ENCODE results near the gene MYO5C. TPM values are rescaled to one million over a fixed set of nuclear protein-coding genes. Genes with fewer than 3 reads are reported as not detected.

MYO5C gene, protein sequence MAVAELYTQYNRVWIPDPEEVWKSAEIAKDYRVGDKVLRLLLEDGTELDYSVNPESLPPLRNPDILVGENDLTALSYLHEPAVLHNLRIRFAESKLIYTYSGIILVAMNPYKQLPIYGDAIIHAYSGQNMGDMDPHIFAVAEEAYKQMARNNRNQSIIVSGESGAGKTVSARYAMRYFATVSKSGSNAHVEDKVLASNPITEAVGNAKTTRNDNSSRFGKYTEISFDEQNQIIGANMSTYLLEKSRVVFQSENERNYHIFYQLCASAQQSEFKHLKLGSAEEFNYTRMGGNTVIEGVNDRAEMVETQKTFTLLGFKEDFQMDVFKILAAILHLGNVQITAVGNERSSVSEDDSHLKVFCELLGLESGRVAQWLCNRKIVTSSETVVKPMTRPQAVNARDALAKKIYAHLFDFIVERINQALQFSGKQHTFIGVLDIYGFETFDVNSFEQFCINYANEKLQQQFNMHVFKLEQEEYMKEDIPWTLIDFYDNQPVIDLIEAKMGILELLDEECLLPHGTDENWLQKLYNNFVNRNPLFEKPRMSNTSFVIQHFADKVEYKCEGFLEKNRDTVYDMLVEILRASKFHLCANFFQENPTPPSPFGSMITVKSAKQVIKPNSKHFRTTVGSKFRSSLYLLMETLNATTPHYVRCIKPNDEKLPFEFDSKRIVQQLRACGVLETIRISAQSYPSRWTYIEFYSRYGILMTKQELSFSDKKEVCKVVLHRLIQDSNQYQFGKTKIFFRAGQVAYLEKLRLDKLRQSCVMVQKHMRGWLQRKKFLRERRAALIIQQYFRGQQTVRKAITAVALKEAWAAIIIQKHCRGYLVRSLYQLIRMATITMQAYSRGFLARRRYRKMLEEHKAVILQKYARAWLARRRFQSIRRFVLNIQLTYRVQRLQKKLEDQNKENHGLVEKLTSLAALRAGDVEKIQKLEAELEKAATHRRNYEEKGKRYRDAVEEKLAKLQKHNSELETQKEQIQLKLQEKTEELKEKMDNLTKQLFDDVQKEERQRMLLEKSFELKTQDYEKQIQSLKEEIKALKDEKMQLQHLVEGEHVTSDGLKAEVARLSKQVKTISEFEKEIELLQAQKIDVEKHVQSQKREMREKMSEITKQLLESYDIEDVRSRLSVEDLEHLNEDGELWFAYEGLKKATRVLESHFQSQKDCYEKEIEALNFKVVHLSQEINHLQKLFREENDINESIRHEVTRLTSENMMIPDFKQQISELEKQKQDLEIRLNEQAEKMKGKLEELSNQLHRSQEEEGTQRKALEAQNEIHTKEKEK (N-terminal part only)
- polyA plus RNA-seq (2013, experiment 1 of 2) = 0.70 TPM
- 0.56 TPM for polyA plus RNA-seq (2013, experiment 2 of 2)

DNA sequence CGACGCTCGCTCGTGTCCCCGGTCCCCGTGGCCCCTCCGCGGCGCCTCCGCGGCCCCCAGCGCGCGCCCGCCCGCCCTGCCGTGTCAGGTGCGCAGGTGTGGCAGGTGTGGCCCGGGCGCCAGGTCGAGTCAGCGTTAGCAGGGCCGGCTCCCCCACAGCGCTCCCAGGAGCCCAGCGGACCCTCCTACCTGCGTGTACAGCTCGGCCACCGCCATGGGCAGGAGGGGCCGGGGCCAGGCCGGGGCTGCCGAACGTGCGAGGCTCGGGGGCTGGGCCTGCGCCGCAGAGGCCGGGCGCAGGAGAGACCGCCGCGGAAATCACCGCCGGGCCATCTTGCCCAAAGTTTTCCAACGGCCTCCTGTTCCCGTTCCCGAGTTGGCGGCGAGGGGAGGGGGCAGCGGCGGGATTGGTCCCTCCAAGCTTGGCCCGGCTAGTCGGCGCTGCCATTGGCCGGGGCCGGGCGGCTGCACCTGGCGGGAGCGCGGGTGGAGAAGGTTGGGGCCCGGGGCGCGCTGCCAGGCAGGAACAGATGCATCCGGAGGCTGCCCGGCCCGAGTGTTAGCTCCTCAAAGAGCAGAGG is at the start of gene MYO5C:
TSS of gene MYO5C (minus strand) at position 384 of the 581 bp plus-strand sequence. CDS start at position 216, 168 bp downstream.
- no peaks in the 10 kb centered on the region for H3K9me3 ChIP-seq (ENCODE audit: control insufficient read depth, low read length)
- no peaks in the 10 kb centered on the region for H3K36me3 ChIP-seq (ENCODE audit: control insufficient read depth, insufficient read depth, low read length)
- H3K4me1 ChIP-seq (ENCODE audit: control insufficient read depth, insufficient read depth, low read length, poor library complexity, severe bottlenecking) = no peaks in the 10 kb centered on the region
- H3K4me3 ChIP-seq (ENCODE audit: extremely low read depth, insufficient read depth, low read length, poor library complexity, severe bottlenecking) = peak within 1 kb of the TSS; percentile 51
- H3K27ac ChIP-seq (ENCODE audit: low read depth, low read length, severe bottlenecking) = no peak within 1 kb of the TSS
- WGBS, 2 experiments (ENCODE audit: insufficient coverage in 2 of 2) = 0 to 1% methylated on average over 37 to 48 of the region's 65 CpGs

DNA sequence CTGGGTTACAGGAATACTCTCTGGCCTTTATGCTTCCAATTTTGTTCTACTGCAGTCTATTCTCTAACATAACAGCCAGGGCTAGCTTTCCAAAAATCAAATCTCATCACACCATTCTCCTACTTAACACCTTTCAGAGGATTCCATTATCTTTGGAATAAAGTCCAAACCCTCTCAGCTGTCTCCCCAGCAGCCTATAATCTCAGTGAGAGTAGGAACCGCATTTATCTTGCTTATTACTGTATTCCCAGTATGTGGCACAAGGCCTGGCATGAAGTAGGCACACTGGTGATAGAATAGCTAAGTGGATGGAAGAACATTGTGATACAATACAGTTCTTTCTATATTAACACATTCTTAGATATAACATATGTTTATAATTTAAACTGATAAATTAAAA is 49.0 kb upstream of the MYO5C start:
- WGBS, 2 experiments (ENCODE audit: insufficient coverage in 2 of 2) = no CpG with 5 or more reads among the region's 1 CpG
- Histone ChIP-seq H3K4me1 (ENCODE audit: control insufficient read depth, insufficient read depth, low read length, poor library complexity, severe bottlenecking) (peaks cover 3% of the 10 kb centered on the region), H3K4me3 (ENCODE audit: extremely low read depth, insufficient read depth, low read length, poor library complexity, severe bottlenecking) (no peak overlapping the region), H3K9me3 (ENCODE audit: control insufficient read depth, low read length) (no peaks in the 10 kb centered on the region), H3K27ac (ENCODE audit: low read depth, low read length, severe bottlenecking) (no peak overlapping the region), H3K36me3 (ENCODE audit: control insufficient read depth, insufficient read depth, low read length) (no peaks in the 10 kb centered on the region)

DNA sequence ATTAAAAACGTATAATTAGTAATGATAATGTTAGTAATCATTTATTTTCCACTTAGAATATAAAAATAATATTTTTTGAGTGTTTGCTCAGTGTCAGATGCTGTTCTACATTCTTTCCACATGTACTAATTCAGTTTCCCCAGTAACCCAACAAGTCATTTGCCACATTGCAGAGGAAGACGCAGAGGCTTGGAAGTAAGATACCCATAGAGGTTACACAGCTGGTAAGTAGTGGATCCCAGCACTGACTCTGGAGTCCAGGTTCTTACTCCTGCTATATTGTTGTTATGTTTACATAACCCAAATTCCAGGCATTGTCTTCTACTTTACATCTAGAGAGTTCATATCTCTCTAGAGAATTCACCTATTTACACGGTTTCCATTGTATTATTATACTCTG is 48.2 kb upstream of the MYO5C start:
- Histone ChIP-seq H3K9me3 (ENCODE audit: control insufficient read depth, low read length) (no peaks in the 10 kb centered on the region), H3K4me1 (ENCODE audit: control insufficient read depth, insufficient read depth, low read length, poor library complexity, severe bottlenecking) (peaks cover 3% of the 10 kb centered on the region), H3K27ac (ENCODE audit: low read depth, low read length, severe bottlenecking) (no peak overlapping the region), H3K36me3 (ENCODE audit: control insufficient read depth, insufficient read depth, low read length) (no peaks in the 10 kb centered on the region), H3K4me3 (ENCODE audit: extremely low read depth, insufficient read depth, low read length, poor library complexity, severe bottlenecking) (no peak overlapping the region)
- WGBS, 2 experiments (ENCODE audit: insufficient coverage in 2 of 2) = 86 to 100% methylated on average over 1 of the region's 3 CpGs

DNA sequence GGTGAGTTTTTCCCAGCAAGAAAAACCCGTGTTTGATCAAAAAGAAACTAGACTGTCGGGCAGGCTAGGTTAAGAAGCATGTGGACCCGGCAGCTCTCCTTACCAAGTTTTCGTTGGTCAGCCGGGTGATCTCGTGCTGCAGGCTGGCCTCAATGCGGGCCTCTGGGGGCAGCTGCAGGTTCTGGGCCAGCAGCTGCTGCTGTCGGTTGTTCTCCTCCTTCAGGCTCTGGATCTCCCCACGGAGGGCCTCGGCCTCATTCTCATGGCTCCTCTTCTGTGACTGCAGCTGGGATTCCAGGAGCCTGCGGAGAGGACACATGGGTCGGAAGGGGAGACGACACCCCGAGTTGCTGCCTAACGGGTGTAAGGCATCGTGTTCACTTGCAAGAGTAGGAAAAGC is 44.5 kb upstream of the MYO5C start:
- H3K36me3 ChIP-seq (ENCODE audit: control insufficient read depth, insufficient read depth, low read length) = no peaks in the 10 kb centered on the region
- WGBS, 2 experiments (ENCODE audit: insufficient coverage in 2 of 2) = 90 to 95% methylated on average over 14 to 16 of the region's 16 CpGs
- no peak overlapping the region for H3K27ac ChIP-seq (ENCODE audit: low read depth, low read length, severe bottlenecking)
- H3K4me3 ChIP-seq (ENCODE audit: extremely low read depth, insufficient read depth, low read length, poor library complexity, severe bottlenecking) = no peak overlapping the region
- peaks cover 13% of the 10 kb centered on the region for H3K4me1 ChIP-seq (ENCODE audit: control insufficient read depth, insufficient read depth, low read length, poor library complexity, severe bottlenecking)
- H3K9me3 ChIP-seq (ENCODE audit: control insufficient read depth, low read length) = no peaks in the 10 kb centered on the region

DNA sequence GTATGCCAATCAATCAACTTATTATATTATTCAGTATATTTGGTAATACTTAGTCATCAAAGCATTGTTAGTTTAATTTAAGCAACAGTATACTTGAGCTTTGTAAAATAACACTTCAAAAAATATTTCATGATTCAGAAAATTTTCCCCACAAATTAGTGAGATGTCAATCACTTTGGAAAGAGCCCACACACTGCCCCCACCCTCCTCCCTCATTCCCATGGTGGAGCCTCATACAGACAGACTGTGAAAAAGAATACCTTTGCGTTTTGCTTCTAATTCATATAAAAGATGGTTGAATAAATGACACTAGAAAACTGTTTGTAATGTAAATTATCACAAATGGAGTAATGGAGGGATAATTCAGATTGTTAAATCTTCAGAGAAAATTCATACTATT is 43.3 kb upstream of the MYO5C start:
- no peaks in the 10 kb centered on the region for H3K36me3 ChIP-seq (ENCODE audit: control insufficient read depth, insufficient read depth, low read length)
- no CpG with 5 or more reads among the region's 1 CpG for WGBS, 2 experiments (ENCODE audit: insufficient coverage in 2 of 2)
- H3K4me3 ChIP-seq (ENCODE audit: extremely low read depth, insufficient read depth, low read length, poor library complexity, severe bottlenecking) = no peak overlapping the region
- no peak overlapping the region for H3K27ac ChIP-seq (ENCODE audit: low read depth, low read length, severe bottlenecking)
- H3K9me3 ChIP-seq (ENCODE audit: control insufficient read depth, low read length) = no peaks in the 10 kb centered on the region
- peaks cover 13% of the 10 kb centered on the region for H3K4me1 ChIP-seq (ENCODE audit: control insufficient read depth, insufficient read depth, low read length, poor library complexity, severe bottlenecking)

DNA sequence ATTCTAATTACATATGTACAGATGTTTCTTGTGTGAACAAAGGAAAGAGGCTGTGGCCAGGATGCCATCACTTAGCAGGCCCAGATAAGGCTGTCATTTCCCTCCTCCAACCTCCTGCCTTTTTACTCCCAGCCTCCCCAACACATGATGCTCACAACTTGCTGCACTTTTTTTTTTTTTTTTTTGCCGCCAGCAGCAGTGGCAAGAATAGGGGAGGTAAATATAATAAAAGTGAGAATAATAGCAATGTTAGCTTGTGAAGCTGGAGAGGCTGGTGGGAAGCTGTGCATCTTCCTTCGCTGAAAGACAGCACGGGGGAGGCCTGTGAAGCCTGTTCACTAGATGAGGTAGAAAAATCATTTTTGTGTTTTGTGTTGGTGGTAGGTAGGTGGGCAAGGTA is 42.5 kb upstream of the MYO5C start:
- WGBS, 2 experiments (ENCODE audit: insufficient coverage in 2 of 2) = 63 to 71% methylated on average over 2 of the region's 3 CpGs
- H3K27ac ChIP-seq (ENCODE audit: low read depth, low read length, severe bottlenecking) = no peak overlapping the region
- no peaks in the 10 kb centered on the region for H3K9me3 ChIP-seq (ENCODE audit: control insufficient read depth, low read length)
- H3K36me3 ChIP-seq (ENCODE audit: control insufficient read depth, insufficient read depth, low read length) = no peaks in the 10 kb centered on the region
- no peak overlapping the region for H3K4me3 ChIP-seq (ENCODE audit: extremely low read depth, insufficient read depth, low read length, poor library complexity, severe bottlenecking)
- peaks cover 13% of the 10 kb centered on the region for H3K4me1 ChIP-seq (ENCODE audit: control insufficient read depth, insufficient read depth, low read length, poor library complexity, severe bottlenecking)

DNA sequence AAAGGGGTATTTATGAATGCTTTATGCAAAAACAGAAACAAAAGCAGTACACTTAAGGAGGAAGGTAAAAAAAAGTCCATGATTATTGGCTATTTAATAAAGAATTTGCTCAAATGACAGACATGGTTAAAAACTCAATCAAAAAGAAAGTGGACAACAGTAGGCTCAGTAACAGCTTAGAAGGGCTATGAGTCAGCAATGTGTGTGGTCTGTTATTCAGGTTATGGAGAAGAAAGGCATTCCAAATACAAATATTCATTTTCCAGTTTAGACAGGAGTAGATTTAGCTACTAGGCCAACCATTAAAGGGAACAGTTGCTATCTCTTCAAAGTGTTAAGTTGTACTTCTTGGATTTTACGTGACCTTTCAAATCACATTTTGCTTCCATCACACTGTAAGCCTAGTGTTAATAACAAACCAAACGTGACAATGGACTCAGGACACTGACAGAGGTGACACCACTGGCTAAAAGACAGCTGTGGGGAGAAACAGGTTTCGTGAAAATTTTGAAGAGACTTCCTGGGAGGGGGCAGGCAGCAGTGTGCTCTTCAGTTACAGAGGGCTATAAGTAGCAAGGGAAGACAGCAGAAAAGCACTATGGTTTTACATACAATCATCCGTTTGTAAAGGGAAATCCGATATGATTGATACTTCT is 41.7 kb upstream of the MYO5C start:
- Histone ChIP-seq H3K4me1 (ENCODE audit: control insufficient read depth, insufficient read depth, low read length, poor library complexity, severe bottlenecking) (peaks cover 13% of the 10 kb centered on the region), H3K9me3 (ENCODE audit: control insufficient read depth, low read length) (no peaks in the 10 kb centered on the region), H3K4me3 (ENCODE audit: extremely low read depth, insufficient read depth, low read length, poor library complexity, severe bottlenecking) (no peak overlapping the region), H3K27ac (ENCODE audit: low read depth, low read length, severe bottlenecking) (no peak overlapping the region), H3K36me3 (ENCODE audit: control insufficient read depth, insufficient read depth, low read length) (no peaks in the 10 kb centered on the region)
- WGBS, 2 experiments (ENCODE audit: insufficient coverage in 2 of 2) = 35 to 77% methylated on average over 2 to 5 of the region's 5 CpGs

DNA sequence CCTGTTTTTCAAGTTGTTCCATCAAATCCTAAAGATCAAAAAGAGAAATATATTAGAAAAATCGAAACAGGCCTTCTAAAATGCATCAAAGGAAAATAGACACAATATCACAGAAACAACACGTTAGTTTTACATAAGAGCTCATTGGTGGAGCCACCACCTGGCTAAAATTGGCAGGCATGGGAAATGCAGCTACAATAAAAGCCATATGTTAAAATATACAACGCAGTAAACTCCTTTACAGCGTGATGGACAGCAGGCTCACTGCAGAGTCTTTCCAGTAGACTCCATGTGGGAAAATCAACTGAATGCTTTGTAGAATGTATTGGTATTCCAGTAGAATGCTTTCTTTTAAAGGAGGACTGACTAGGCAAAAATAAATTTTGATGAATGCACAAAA is 40.9 kb upstream of the MYO5C start:
- Histone ChIP-seq H3K36me3 (ENCODE audit: control insufficient read depth, insufficient read depth, low read length) (no peaks in the 10 kb centered on the region), H3K4me1 (ENCODE audit: control insufficient read depth, insufficient read depth, low read length, poor library complexity, severe bottlenecking) (peaks cover 13% of the 10 kb centered on the region), H3K27ac (ENCODE audit: low read depth, low read length, severe bottlenecking) (no peak overlapping the region), H3K9me3 (ENCODE audit: control insufficient read depth, low read length) (no peaks in the 10 kb centered on the region), H3K4me3 (ENCODE audit: extremely low read depth, insufficient read depth, low read length, poor library complexity, severe bottlenecking) (no peak overlapping the region)
- WGBS, 2 experiments (ENCODE audit: insufficient coverage in 2 of 2) = 81 to 100% methylated on average over 2 of the region's 4 CpGs

DNA sequence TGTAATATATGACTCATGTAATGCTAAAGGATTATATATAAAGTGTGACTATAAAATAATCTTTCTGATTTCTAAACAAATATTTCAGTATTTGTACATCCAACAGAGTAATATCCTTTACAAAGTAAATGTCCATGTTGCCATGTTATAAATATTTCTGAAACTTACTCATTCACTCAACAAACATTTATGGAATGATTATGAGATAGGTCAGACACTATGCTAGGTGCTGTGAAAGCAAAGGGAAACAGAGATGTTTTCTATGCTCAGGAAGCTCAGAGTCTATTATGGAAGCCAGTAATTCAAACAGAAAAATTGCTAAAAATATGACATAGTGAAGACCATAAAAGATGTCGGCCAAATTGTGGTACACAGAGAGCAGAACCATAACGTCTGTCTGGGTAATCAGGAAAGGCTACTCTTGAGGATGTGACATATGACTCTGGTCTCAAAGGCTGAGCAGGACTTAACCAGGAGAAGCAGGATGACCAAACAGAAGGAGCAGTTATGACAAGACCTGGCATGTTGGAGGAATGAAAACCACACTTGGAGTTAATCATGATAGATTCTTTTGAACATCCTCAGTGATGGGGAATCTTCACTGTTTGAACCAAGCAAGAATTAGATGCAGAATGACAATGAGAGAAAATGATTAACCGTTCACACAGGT is 39.0 kb upstream of the MYO5C start:
- Histone ChIP-seq H3K9me3 (ENCODE audit: control insufficient read depth, low read length) (no peaks in the 10 kb centered on the region), H3K36me3 (ENCODE audit: control insufficient read depth, insufficient read depth, low read length) (no peaks in the 10 kb centered on the region), H3K4me3 (ENCODE audit: extremely low read depth, insufficient read depth, low read length, poor library complexity, severe bottlenecking) (no peak overlapping the region), H3K4me1 (ENCODE audit: control insufficient read depth, insufficient read depth, low read length, poor library complexity, severe bottlenecking) (peaks cover 13% of the 10 kb centered on the region), H3K27ac (ENCODE audit: low read depth, low read length, severe bottlenecking) (no peak overlapping the region)
- 84 to 92% methylated on average over 3 of the region's 3 CpGs for WGBS, 2 experiments (ENCODE audit: insufficient coverage in 2 of 2)

Data from mesodermal cell (in vitro differentiated cells).